ENCODE results near the gene COQ10A.
"Not testable (repeated sequence)": the region's sequence is repeated elsewhere in the genome, so short reads cannot be mapped to it uniquely, and the experiment has no call there.

- not testable (repeated sequence) for TF ChIP-seq CTCF, POLR2A (IDR thresholded peaks at IDR 0.05)
These were observed 5.7 kb downstream of the COQ10A start for GRCh38 chr12:56272468-56272867.

Data from heart left ventricle (tissue), 13 donors.